Spleen (tissue), 11 donors: ENCODE data around the gene RIC8B. TPM values are rescaled to one million over a fixed set of nuclear protein-coding genes. Genes with fewer than 3 reads are reported as not detected.

ENCODE experiments used
- DNase-seq: peaks from one replicate; pipeline ENCODE4 v3.0.0-alpha.2; 2020
- H3K27ac ChIP-seq, 8 donors: fragments of 200-600 bp; sonication (generic) in 7 of 8; 1 replicate in 4 of 8; 2 replicates in 4 of 8; pipeline versions ENCODE4 v1.5.0 to v1.8.0; 2016 to 2021; ENCODE audit warnings: inconsistent platforms in 4 of 8, mild to moderate bottlenecking in 4 of 8, moderate library complexity in 1 of 8
- H3K27me3 ChIP-seq, 7 donors: fragments of 200-600 bp; sonication (generic) in 6 of 7; replicated peaks in 1 of 7; 1 replicate in 4 of 7; 2 replicates in 3 of 7; pipeline versions ENCODE4 v1.5.0 to v1.8.0; 2016 to 2021; ENCODE audit warnings: inconsistent platforms in 3 of 7, mild to moderate bottlenecking in 1 of 7
- H3K36me3 ChIP-seq, 6 donors: fragments of 200-600 bp; sonication (generic) in 5 of 6; 1 replicate in 4 of 6; 2 replicates in 2 of 6; pipeline versions ENCODE4 v1.5.0 to v1.8.0; 2016 to 2021; ENCODE audit warnings: inconsistent platforms in 2 of 6
- H3K4me1 ChIP-seq, 6 donors: fragments of 200-600 bp; sonication (generic) in 5 of 6; 1 replicate in 3 of 6; 2 replicates in 3 of 6; pipeline versions ENCODE4 v1.5.0 to v1.8.0; 2016 to 2021; ENCODE audit warnings: inconsistent platforms in 3 of 6
- H3K4me3 ChIP-seq, 8 donors: fragments of 200-600 bp; sonication (generic) in 7 of 8; 1 replicate in 4 of 8; 2 replicates in 4 of 8; pipeline versions ENCODE4 v1.5.0 to v1.8.0; 2016 to 2021; ENCODE audit warnings: inconsistent platforms in 4 of 8, mild to moderate bottlenecking in 4 of 8, moderate library complexity in 2 of 8
- H3K9me3 ChIP-seq, 8 donors: fragments of 200-600 bp; sonication (generic) in 7 of 8; 1 replicate in 4 of 8; 2 replicates in 4 of 8; pipeline versions ENCODE4 v1.5.0 to v1.8.0; 2016 to 2021; ENCODE audit warnings: inconsistent platforms in 4 of 8
- CTCF ChIP-seq, 11 experiments: fragments of 200-600 bp in 7 of 11; fragments of 450-650 bp in 4 of 11; sonication (generic) in 4 of 11; IDR thresholded peaks in 8 of 11; conservative IDR thresholded peaks in 3 of 11; 1 replicate in 7 of 11; 2 replicates in 4 of 11; pipeline versions ENCODE4 v1.4.0 to v1.8.0; 2016 to 2021; ENCODE audit warnings: antibody characterized with exemption in 11 of 11, inconsistent platforms in 4 of 11, mild to moderate bottlenecking in 1 of 11
- POLR2A ChIP-seq, 3 donors: fragments of 450-650 bp; IDR thresholded peaks; one replicate each; pipeline ENCODE4 v1.5.1; 2017; ENCODE audit warnings: antibody characterized with exemption in 3 of 3, mild to moderate bottlenecking in 1 of 3
- POLR2AphosphoS5 ChIP-seq, 3 donors: sonication (generic); formaldehyde crosslinking; IDR thresholded peaks; one replicate each; pipeline ENCODE4 v1.5.1; 2017; ENCODE audit warnings: antibody characterized with exemption in 3 of 3
- whole genome bisulfite sequencing, 5 donors: extraction: QIAGEN DNeasy Blood & Tissue Kit in 3 of 5; methylation state at CpG; one replicate each; pipeline versions ENCODE4 v1.1.5 to v1.1.7; 2013 to 2018; 5-methylcytosine and 5-hydroxymethylcytosine counted together
- intact Hi-C: fragments of 100-400 bp; cut with DNase I; formaldehyde crosslinking; loops from one replicate; pipeline ENCODE4 v1.15.0; 2023; ENCODE audit warnings: low total_unique reads
- polyA plus RNA-seq, 3 donors: library from polyadenylated mRNA; stranded (reverse); fragments of 200-250 nt; gene quantifications; one replicate each; pipeline ENCODE4 v1.2.1, GENCODE V29; 2013
- total RNA-seq, 7 donors: library from RNA; depleted of rRNA in 3 of 7; stranded (reverse); fragments of >200 nt in 3 of 7; fragmentation: NEBNext Ultra II Directional in 4 of 7; extraction: Animal tissue kit (Norgen Biotek cat#: 25700) in 4 of 7; gene quantifications; one replicate each; pipeline versions ENCODE4 v1.1.0 to v1.2.1, GENCODE V29; 2016 to 2021
- donor health status: healthy with polysubstance abuse.
- donor health status: DM: no; HTN: no; CAD: no; lungs with moderate emphysema.
- donor health status: DM: no; HTN: no; CAD: no.
- donor health status: Bipolar disorder and iron deficiency.
- donor health status: healthy.
- donor health status: DM: no; HTN: no; CAD: no.
- donor health status: DM: yes; HTN: yes; CAD: no.

RIC8B gene
- total and polyA plus RNA-seq, 10 donors = 1.9 to 21.3 (median 14.1) TPM

GRCh38 chr12:106766393-106766826 lies 8.1 kb upstream of the RIC8B start:
- Histone ChIP-seq H3K9me3 (no peaks in the 10 kb centered on the region), H3K27me3 (peaks cover 0 to 29% (median 0%) of the 10 kb centered on the region in 7 donors), H3K36me3 (no peaks in the 10 kb centered on the region), H3K4me3 (no peak overlapping the region), H3K4me1 (peaks cover 0 to 31% (median 8%) of the 10 kb centered on the region in 6 donors), H3K27ac (peak overlapping the region in 6 of 8 donors; percentile 10 to 78 (median 52))
- peak in 2 of 3 donors; percentile 48 to 68 for TF ChIP-seq POLR2AphosphoS5 (IDR thresholded peaks at IDR 0.05)
- TF ChIP-seq CTCF (IDR thresholded peaks at IDR 0.05 in 8 of 11, conservative IDR thresholded peaks at IDR 0.05 in 3 of 11) = no peak
- TF ChIP-seq POLR2A (IDR thresholded peaks at IDR 0.05) = no peak
- DNase-seq = no peak
- intact Hi-C loops = no loop called here
- WGBS, 5 donors = 58 to 67% (median 63%) methylated on average over 8 of the region's 8 CpGs

GRCh38 chr12:106767206-106767605 lies 7.3 kb upstream of the RIC8B start:
- WGBS, 5 donors = 73 to 85% (median 80%) methylated on average over 2 of the region's 2 CpGs
- Histone ChIP-seq H3K36me3 (no peaks in the 10 kb centered on the region), H3K4me3 (no peak overlapping the region), H3K4me1 (peaks cover 0 to 34% (median 8%) of the 10 kb centered on the region in 6 donors), H3K9me3 (no peaks in the 10 kb centered on the region), H3K27ac (peak overlapping the region in 5 of 8 donors; percentile 40 to 78 (median 56)), H3K27me3 (peaks cover 0 to 29% (median 0%) of the 10 kb centered on the region in 7 donors)
- no peak for DNase-seq
- intact Hi-C loops = no loop called here
- TF ChIP-seq POLR2A (IDR thresholded peaks at IDR 0.05) = no peak
- TF ChIP-seq POLR2AphosphoS5 (IDR thresholded peaks at IDR 0.05) = no peak
- no peak for TF ChIP-seq CTCF (IDR thresholded peaks at IDR 0.05 in 8 of 11, conservative IDR thresholded peaks at IDR 0.05 in 3 of 11)

GRCh38 chr12:106767954-106768822 lies 6.3 kb upstream of the RIC8B start:
- TF ChIP-seq POLR2AphosphoS5 (IDR thresholded peaks at IDR 0.05) (peak in 1 of 3 donors; percentile 9), POLR2A (IDR thresholded peaks at IDR 0.05) (no peak), CTCF (IDR thresholded peaks at IDR 0.05 in 8 of 11, conservative IDR thresholded peaks at IDR 0.05 in 3 of 11) (no peak)
- DNase-seq = no peak
- H3K4me3 ChIP-seq = no peak overlapping the region
- 54 to 60% (median 59%) methylated on average over 9 of the region's 9 CpGs for WGBS, 5 donors
- H3K27me3 ChIP-seq = peaks cover 0 to 29% (median 0%) of the 10 kb centered on the region in 7 donors
- peak overlapping the region in 4 of 8 donors; percentile 11 to 78 (median 60) for H3K27ac ChIP-seq
- no peaks in the 10 kb centered on the region for H3K9me3 ChIP-seq
- H3K4me1 ChIP-seq = peaks cover 0 to 38% (median 8%) of the 10 kb centered on the region in 6 donors
- intact Hi-C loops = no loop called here
- H3K36me3 ChIP-seq = no peaks in the 10 kb centered on the region

GRCh38 chr12:106769078-106769477 lies 5.4 kb upstream of the RIC8B start:
- Histone ChIP-seq H3K9me3 (no peaks in the 10 kb centered on the region), H3K4me1 (peaks cover 0 to 46% (median 12%) of the 10 kb centered on the region in 6 donors), H3K36me3 (no peaks in the 10 kb centered on the region), H3K27me3 (peaks cover 0 to 33% (median 0%) of the 10 kb centered on the region in 7 donors), H3K27ac (peak overlapping the region in 2 of 8 donors; percentile 16 to 71), H3K4me3 (no peak overlapping the region)
- TF ChIP-seq CTCF (IDR thresholded peaks at IDR 0.05 in 8 of 11, conservative IDR thresholded peaks at IDR 0.05 in 3 of 11) (no peak), POLR2A (IDR thresholded peaks at IDR 0.05) (no peak), POLR2AphosphoS5 (IDR thresholded peaks at IDR 0.05) (no peak)
- intact Hi-C loops = no loop called here
- WGBS, 5 donors = 50 to 67% (median 60%) methylated on average over 5 of the region's 5 CpGs
- no peak for DNase-seq
